IMR-90 (cell line): Measurements from ENCODE around the gene GREB1L. TPM values are rescaled to one million over a fixed set of nuclear protein-coding genes. Genes with fewer than 3 reads are reported as not detected.

Experiments used
- ATAC-seq: fragments of 200-7000 bp; cut with Tn5 transposase; 2 replicates; pipeline ENCODE4 v1.9.1; 2020; ENCODE audit warnings: low read depth, mild to moderate bottlenecking, moderate library complexity
- BruUV-seq: library from RNA; stranded (reverse); fragments of 400-500 nt; replicated peaks from 2 replicates; lab custom pipeline; 2021; lab: Mats Ljungman, UMichigan
- CTCF ChIA-PET: fragments of 300-600 bp; formaldehyde crosslinking; extraction: SDS; loops from one replicate; lab custom pipeline; 2021; ENCODE audit warnings: antibody characterized with exemption; lab: Yijun Ruan, JAX
- POLR2A ChIA-PET: fragments of 300-600 bp; sonication (Branson Sonifier 250); formaldehyde crosslinking; loops from one replicate; lab custom pipeline; 2022; ENCODE audit warnings: antibody characterized with exemption; ENCODE audit not compliant: unreplicated experiment; lab: Charles Lee
- DNase-seq: peaks from one replicate; pipeline ENCODE4 v3.0.0; 2013
- H2AFZ ChIP-seq: replicated peaks from 2 replicates; pipeline ENCODE3; 2013; ENCODE audit warnings: low read length, mild to moderate bottlenecking; ENCODE audit not compliant: poor library complexity
- H2AK5ac ChIP-seq: 2 replicates; pipeline ENCODE4 v1.6.1; 2013; ENCODE audit warnings: low read depth, low read length, inconsistent platforms
- H2AK9ac ChIP-seq: replicated peaks from 2 replicates; pipeline ENCODE3; 2013; ENCODE audit warnings: mild to moderate bottlenecking, low read depth, low read length, moderate library complexity; ENCODE audit not compliant: poor library complexity
- H2BK120ac ChIP-seq: 2 replicates; pipeline ENCODE4 v1.6.1; 2013; ENCODE audit warnings: low read depth, low read length, inconsistent platforms
- H2BK15ac ChIP-seq: 3 replicates; pipeline ENCODE4 v1.6.1; 2013; ENCODE audit warnings: low read depth, low read length, inconsistent platforms
- H2BK20ac ChIP-seq: 2 replicates; pipeline ENCODE4 v1.6.1; 2013; ENCODE audit warnings: low read depth, mild to moderate bottlenecking, inconsistent platforms, low read length, moderate library complexity
- H2BK5ac ChIP-seq: 2 replicates; pipeline ENCODE4 v1.6.1; 2013; ENCODE audit warnings: mild to moderate bottlenecking, low read depth, low read length, inconsistent platforms; ENCODE audit not compliant: poor library complexity, severe bottlenecking
- H3K14ac ChIP-seq: replicated peaks from 2 replicates; pipeline ENCODE4 v1.6.1; 2013; ENCODE audit warnings: low read depth, low read length, inconsistent platforms
- H3K18ac ChIP-seq: 2 replicates; pipeline ENCODE4 v1.6.1; 2013; ENCODE audit warnings: low read depth, low read length, control low read depth
- H3K23ac ChIP-seq: 2 replicates; pipeline ENCODE4 v1.6.1; 2013; ENCODE audit warnings: low read depth, low read length, inconsistent platforms
- H3K27ac ChIP-seq: 2 replicates; pipeline ENCODE4 v1.5.1; 2013; ENCODE audit warnings: mild to moderate bottlenecking, control low read depth, low read length; ENCODE audit not compliant: insufficient read depth
- H3K27me3 ChIP-seq: 2 replicates; pipeline ENCODE4 v1.6.1; 2013; ENCODE audit warnings: low read length; ENCODE audit not compliant: control insufficient read depth, insufficient read depth
- H3K36me3 ChIP-seq: 2 replicates; pipeline ENCODE4 v1.6.1; 2013; ENCODE audit warnings: low read length, mixed read lengths; ENCODE audit not compliant: control insufficient read depth, insufficient read depth
- H3K4ac ChIP-seq: 2 replicates; pipeline ENCODE4 v1.6.1; 2013; ENCODE audit warnings: low read depth, low read length, inconsistent platforms
- H3K4me1 ChIP-seq: 2 replicates; pipeline ENCODE4 v1.6.1; 2013; ENCODE audit warnings: low read length, mixed read lengths; ENCODE audit not compliant: control insufficient read depth, insufficient read depth
- H3K4me2 ChIP-seq: 2 replicates; pipeline ENCODE4 v1.6.1; 2013; ENCODE audit warnings: low read depth, mild to moderate bottlenecking, control low read depth, low read length, moderate library complexity
- H3K4me3 ChIP-seq: 2 replicates; pipeline ENCODE4 v1.5.1; 2013; ENCODE audit warnings: low read depth, mild to moderate bottlenecking, control low read depth, low read length, moderate library complexity; ENCODE audit not compliant: insufficient read depth
- H3K56ac ChIP-seq: 2 replicates; pipeline ENCODE4 v1.6.1; 2013; ENCODE audit warnings: low read length, inconsistent platforms; ENCODE audit not compliant: insufficient read depth; ENCODE audit errors: extremely low read depth
- H3K79me1 ChIP-seq, 2 experiments: 2 replicates each; pipeline ENCODE4 v1.6.1; 2013; ENCODE audit warnings: low read length in 2 of 2, inconsistent platforms in 1 of 2, low read depth in 1 of 2
- H3K9ac ChIP-seq: 2 replicates; pipeline ENCODE4 v1.6.1; 2013; ENCODE audit warnings: low read depth, low read length, control low read depth
- H3K9me1 ChIP-seq: 2 replicates; pipeline ENCODE4 v1.6.1; 2013; ENCODE audit warnings: low read length, inconsistent platforms; ENCODE audit not compliant: insufficient read depth
- H3K9me3 ChIP-seq: 2 replicates; pipeline ENCODE4 v1.6.1; 2013; ENCODE audit warnings: low read length; ENCODE audit not compliant: control insufficient read depth, insufficient read depth
- H4K20me1 ChIP-seq: 2 replicates; pipeline ENCODE4 v1.6.1; 2013; ENCODE audit warnings: low read length, inconsistent platforms; ENCODE audit not compliant: insufficient read depth
- H4K5ac ChIP-seq: 2 replicates; pipeline ENCODE4 v1.6.1; 2013; ENCODE audit warnings: mild to moderate bottlenecking, low read depth, low read length, control low read depth
- H4K8ac ChIP-seq, 2 experiments: 2 replicates each; pipeline ENCODE4 v1.6.1; 2013; ENCODE audit warnings: low read depth in 2 of 2, low read length in 2 of 2, control low read depth in 1 of 2, inconsistent platforms in 1 of 2
- H4K91ac ChIP-seq: 2 replicates; pipeline ENCODE4 v1.6.1; 2013; ENCODE audit warnings: low read depth, low read length, inconsistent platforms; ENCODE audit not compliant: insufficient read depth
- CEBPB ChIP-seq: IDR thresholded peaks from 2 replicates; pipeline ENCODE4 v1.6.1; 2012; ENCODE audit warnings: low read depth, low read length, improper control_type of control experiment
- MAZ ChIP-seq: IDR thresholded peaks from 2 replicates; pipeline ENCODE4 v1.6.1; 2012; ENCODE audit warnings: low read depth, mild to moderate bottlenecking, low read length, improper control_type of control experiment, moderate library complexity, borderline replicate concordance
- POLR2A ChIP-seq: IDR thresholded peaks from 2 replicates; pipeline ENCODE4 v1.6.1; 2012; ENCODE audit warnings: mild to moderate bottlenecking, low read depth, low read length
- SMC3 ChIP-seq: fragments of 150-350 bp; IDR thresholded peaks from 2 replicates; pipeline ENCODE4 v1.6.1; 2016; ENCODE audit warnings: low read depth, mild to moderate bottlenecking, antibody characterized with exemption, low read length, moderate library complexity
- WGBS, 2 experiments: methylation state at CpG; one replicate each; pipeline versions ENCODE4 v1.1.5 to v1.1.7; 2013; ENCODE audit warnings: missing lambda C conversion rate in 2 of 2; ENCODE audit not compliant: insufficient read length in 1 of 2; ENCODE audit errors: extremely low coverage in 2 of 2; 5-methylcytosine and 5-hydroxymethylcytosine counted together
- dilution Hi-C: fragments of 300-500 bp; cut with HindIII; formaldehyde crosslinking; loops from one replicate; pipeline ENCODE4 v1.14.3; 2018; ENCODE audit warnings: low sequenced_read_pairs; ENCODE audit not compliant: unreplicated experiment
- in situ Hi-C: fragments of 300-500 bp; cut with MboI; formaldehyde crosslinking; loops from 3 replicates; pipeline ENCODE4 v1.14.3; 2019; ENCODE audit warnings: low sequenced_read_pairs, inconsistent platforms, mixed read lengths
- intact Hi-C: fragments of 100-400 bp; cut with micrococcal nuclease; formaldehyde crosslinking; loops from 2 replicates; pipeline ENCODE4 v1.10.0; 2022
- polyA plus RNA-seq, 3 experiments: library from polyadenylated mRNA; depleted of rRNA; stranded (reverse); fragments of >200 nt; gene quantifications; 2 replicates each; pipeline ENCODE4 v1.2.3, GENCODE V29; 2012; ENCODE audit warnings: low replicate concordance in 1 of 3
- total RNA-seq: library from RNA; depleted of rRNA; stranded (reverse); fragments of >200 nt; gene quantifications from 2 replicates; pipeline ENCODE4 v1.2.3, GENCODE V29; 2012
- TF ChIP-seq, protein P1 (sequence below): conservative IDR thresholded peaks from 2 replicates; pipeline ENCODE4 v1.5.1; 2012; ENCODE audit warnings: mild to moderate bottlenecking, low read depth, low read length, improper control_type of control experiment

The GREB1L gene
- total and polyA plus RNA-seq, 2 of the 4 experiments (the other 2 are of a cell fraction): under 0.01 to 0.02 TPM

- Histone ChIP-seq H3K4me3 (no peak overlapping the region), H3K23ac (no peak overlapping the region), H3K4me2 (no peak overlapping the region), H3K4ac (no peak overlapping the region), H4K20me1 (no peaks in the 10 kb centered on the region), H2BK5ac (no peak overlapping the region), H2BK120ac (no peak overlapping the region), H3K9me1 (no peaks in the 10 kb centered on the region), H2AK5ac (no peak overlapping the region), H4K8ac (no peak overlapping the region), H2AK9ac (no peak overlapping the region), H2BK15ac (no peak overlapping the region), H3K4me1 (peaks cover 5% of the 10 kb centered on the region; the same call in 1 of the 2 replicates), H3K56ac (no peak overlapping the region), H4K91ac (no peak overlapping the region), H3K9me3 (no peaks in the 10 kb centered on the region), H4K5ac (no peak overlapping the region), H3K14ac (no peak overlapping the region), H3K27me3 (peaks cover 34% of the 10 kb centered on the region), H3K36me3 (no peaks in the 10 kb centered on the region), H2BK20ac (no peak overlapping the region), H3K18ac (no peak overlapping the region), H2AFZ (no peak overlapping the region), H3K27ac (no peak overlapping the region), H3K79me1 (no peaks in the 10 kb centered on the region), H3K9ac (no peak overlapping the region)
- ATAC-seq (peak; percentile 39), DNase-seq (no peak)
- WGBS, 2 experiments: no CpG with 5 or more reads among the region's 4 CpGs
- in situ Hi-C loops: no loop called here
- dilution Hi-C loops: no loop called here
- ChIA-PET CTCF (interaction anchor here (1.3 to 1.4 kb wide), 2 partner anchors 37 to 258 kb away, joined by 5 read pairs; no protein-coding TSS in a partner anchor), POLR2A (no interaction called here)
- TF ChIP-seq SMC3: no peak
- TF ChIP-seq CEBPB: no peak
- TF ChIP-seq MAZ: no peak
- no peak for TF ChIP-seq POLR2A
- TF ChIP-seq, protein P1, sequence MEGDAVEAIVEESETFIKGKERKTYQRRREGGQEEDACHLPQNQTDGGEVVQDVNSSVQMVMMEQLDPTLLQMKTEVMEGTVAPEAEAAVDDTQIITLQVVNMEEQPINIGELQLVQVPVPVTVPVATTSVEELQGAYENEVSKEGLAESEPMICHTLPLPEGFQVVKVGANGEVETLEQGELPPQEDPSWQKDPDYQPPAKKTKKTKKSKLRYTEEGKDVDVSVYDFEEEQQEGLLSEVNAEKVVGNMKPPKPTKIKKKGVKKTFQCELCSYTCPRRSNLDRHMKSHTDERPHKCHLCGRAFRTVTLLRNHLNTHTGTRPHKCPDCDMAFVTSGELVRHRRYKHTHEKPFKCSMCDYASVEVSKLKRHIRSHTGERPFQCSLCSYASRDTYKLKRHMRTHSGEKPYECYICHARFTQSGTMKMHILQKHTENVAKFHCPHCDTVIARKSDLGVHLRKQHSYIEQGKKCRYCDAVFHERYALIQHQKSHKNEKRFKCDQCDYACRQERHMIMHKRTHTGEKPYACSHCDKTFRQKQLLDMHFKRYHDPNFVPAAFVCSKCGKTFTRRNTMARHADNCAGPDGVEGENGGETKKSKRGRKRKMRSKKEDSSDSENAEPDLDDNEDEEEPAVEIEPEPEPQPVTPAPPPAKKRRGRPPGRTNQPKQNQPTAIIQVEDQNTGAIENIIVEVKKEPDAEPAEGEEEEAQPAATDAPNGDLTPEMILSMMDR: no peak
- no TSS peak for BruUV-seq
- intact Hi-C loops: loop anchor here (10.0 kb wide), 1 partner anchor 208 kb away; the partner anchor contains the start of gene GREB1L
These were observed 210.9 kb downstream of the GREB1L start for GRCh38 chr18:21452796-21453510.
